H9 (cell line): Measurements from ENCODE around the gene TIPARP. TPM values are rescaled to one million over a fixed set of nuclear protein-coding genes. Genes with fewer than 3 reads are reported as not detected.

Experiments used
- DNase-seq: peaks from one replicate; pipeline ENCODE4 v3.0.0-alpha.2; 2017
- H2AFZ ChIP-seq: one replicate; pipeline ENCODE4 v1.6.1; 2013; ENCODE audit warnings: mild to moderate bottlenecking, low read length, control low read depth, moderate library complexity
- H2AK5ac ChIP-seq: 2 replicates; pipeline ENCODE4 v1.6.1; 2013; ENCODE audit warnings: low read length, control low read depth, mixed read lengths; ENCODE audit not compliant: insufficient read length
- H2BK120ac ChIP-seq: one replicate; pipeline ENCODE4 v1.6.1; 2013; ENCODE audit warnings: low read depth, mild to moderate bottlenecking, low read length, control low read depth, inconsistent platforms; ENCODE audit not compliant: poor library complexity, severe bottlenecking
- H2BK12ac ChIP-seq: 2 replicates; pipeline ENCODE4 v1.6.1; 2013; ENCODE audit warnings: low read length, control low read depth, mixed read lengths, low read depth; ENCODE audit not compliant: insufficient read length
- H2BK15ac ChIP-seq: 2 replicates; pipeline ENCODE4 v1.6.1; 2013; ENCODE audit warnings: low read depth, low read length, control low read depth
- H2BK20ac ChIP-seq: one replicate; pipeline ENCODE4 v1.6.1; 2013; ENCODE audit warnings: low read depth, mild to moderate bottlenecking, low read length, control low read depth, inconsistent platforms; ENCODE audit not compliant: poor library complexity, severe bottlenecking
- H2BK5ac ChIP-seq: 2 replicates; pipeline ENCODE4 v1.6.1; 2013; ENCODE audit warnings: low read length, control low read depth, mixed read lengths; ENCODE audit not compliant: insufficient read length
- H3K14ac ChIP-seq: 2 replicates; pipeline ENCODE4 v1.6.1; 2013; ENCODE audit warnings: low read length, control low read depth; ENCODE audit not compliant: insufficient read depth
- H3K18ac ChIP-seq: 2 replicates; pipeline ENCODE4 v1.6.1; 2013; ENCODE audit warnings: low read depth, mild to moderate bottlenecking, mixed read lengths, low read length, control low read depth; ENCODE audit not compliant: insufficient read length
- H3K23ac ChIP-seq: 2 replicates; pipeline ENCODE4 v1.6.1; 2013; ENCODE audit warnings: low read length, control low read depth, mixed read lengths, low read depth; ENCODE audit not compliant: insufficient read length
- H3K23me2 ChIP-seq: 2 replicates; pipeline ENCODE4 v1.6.1; 2013; ENCODE audit warnings: low read depth, mild to moderate bottlenecking, mixed read lengths, low read length, control low read depth; ENCODE audit not compliant: insufficient read length, poor library complexity, severe bottlenecking
- H3K27ac ChIP-seq: 2 replicates; pipeline ENCODE4 v1.5.1; 2013; ENCODE audit warnings: low read length, control low read depth, mixed read lengths, low read depth; ENCODE audit not compliant: insufficient read length
- H3K27me3 ChIP-seq: 2 replicates; pipeline ENCODE4 v1.6.1; 2013; ENCODE audit warnings: low read length, control low read depth, inconsistent platforms; ENCODE audit not compliant: insufficient read depth
- H3K4ac ChIP-seq: 2 replicates; pipeline ENCODE4 v1.6.1; 2013; ENCODE audit warnings: low read depth, mild to moderate bottlenecking, control low read depth, inconsistent platforms, low read length, moderate library complexity
- H3K4me1 ChIP-seq: 2 replicates; pipeline ENCODE4 v1.6.1; 2013; ENCODE audit warnings: low read length, control low read depth, inconsistent platforms; ENCODE audit not compliant: insufficient read depth
- H3K4me2 ChIP-seq: 2 replicates; pipeline ENCODE4 v1.6.1; 2013; ENCODE audit warnings: low read length, control low read depth, mixed read lengths; ENCODE audit not compliant: insufficient read length, insufficient read depth
- H3K56ac ChIP-seq: 2 replicates; pipeline ENCODE4 v1.6.1; 2013; ENCODE audit warnings: low read depth, mild to moderate bottlenecking, mixed read lengths, low read length, control low read depth; ENCODE audit not compliant: insufficient read length
- H3K79me1 ChIP-seq: 2 replicates; pipeline ENCODE4 v1.6.1; 2013; ENCODE audit warnings: low read depth, mild to moderate bottlenecking, moderate library complexity, low read length, control low read depth, inconsistent platforms; ENCODE audit not compliant: insufficient read depth, poor library complexity, severe bottlenecking
- H3K79me2 ChIP-seq: 2 replicates; pipeline ENCODE4 v1.6.1; 2013; ENCODE audit warnings: low read length, control low read depth, inconsistent platforms; ENCODE audit not compliant: insufficient read depth
- H3K9ac ChIP-seq: 2 replicates; pipeline ENCODE4 v1.6.1; 2013; ENCODE audit warnings: low read length, control low read depth, mixed read lengths; ENCODE audit not compliant: insufficient read length; ENCODE audit errors: extremely low read depth
- H3K9me3 ChIP-seq: one replicate; pipeline ENCODE4 v1.6.1; 2013; ENCODE audit warnings: low read depth, low read length, inconsistent platforms; ENCODE audit not compliant: control insufficient read depth
- H3T11ph ChIP-seq: one replicate; pipeline ENCODE4 v1.6.1; 2013; ENCODE audit warnings: mild to moderate bottlenecking, low read length, control low read depth, inconsistent platforms
- H4K20me1 ChIP-seq: one replicate; pipeline ENCODE4 v1.6.1; 2013; ENCODE audit not compliant: control insufficient read depth, insufficient read length, insufficient read depth
- H4K5ac ChIP-seq: 2 replicates; pipeline ENCODE4 v1.6.1; 2013; ENCODE audit warnings: low read depth, mild to moderate bottlenecking, mixed read lengths, low read length, control low read depth; ENCODE audit not compliant: insufficient read length
- H4K8ac ChIP-seq: replicated peaks from 2 replicates; pipeline ENCODE4 v1.6.1; 2013; ENCODE audit warnings: low read length, control low read depth, mixed read lengths, low read depth; ENCODE audit not compliant: insufficient read length
- H4K91ac ChIP-seq: 2 replicates; pipeline ENCODE4 v1.6.1; 2013; ENCODE audit warnings: low read depth, mild to moderate bottlenecking, moderate library complexity, mixed read lengths, low read length, control low read depth; ENCODE audit not compliant: insufficient read length
- H3K27ac Mint-ChIP-seq, 3 experiments: 2 replicates in 2 of 3; 3 replicates in 1 of 3; pipeline ENCODE4 v1.8.0; 2020 to 2021; ENCODE audit warnings: mixed read lengths in 3 of 3, mild to moderate bottlenecking in 1 of 3, moderate library complexity in 1 of 3
- H3K27me3 Mint-ChIP-seq: 2 replicates; pipeline ENCODE4 v1.8.0; 2021; ENCODE audit warnings: low read depth, mild to moderate bottlenecking, moderate library complexity, mixed read lengths
- H3K36me3 Mint-ChIP-seq, 3 experiments: 2 replicates in 2 of 3; 3 replicates in 1 of 3; pipeline ENCODE4 v1.8.0; 2020 to 2021; ENCODE audit warnings: low read depth in 3 of 3, mixed read lengths in 3 of 3; ENCODE audit not compliant: insufficient read depth in 1 of 3
- H3K4me1 Mint-ChIP-seq, 2 experiments: 2 replicates each; pipeline ENCODE4 v1.8.0; 2020; ENCODE audit warnings: mixed read lengths in 2 of 2
- H3K4me3 Mint-ChIP-seq, 2 experiments: 2 replicates in 1 of 2; 3 replicates in 1 of 2; pipeline ENCODE4 v1.8.0; 2020 to 2021; ENCODE audit warnings: mild to moderate bottlenecking in 2 of 2, mixed read lengths in 2 of 2, moderate library complexity in 1 of 2
- H3K9me3 Mint-ChIP-seq, 2 experiments: 2 replicates in 1 of 2; 3 replicates in 1 of 2; pipeline ENCODE4 v1.8.0; 2020; ENCODE audit warnings: mild to moderate bottlenecking in 2 of 2, mixed read lengths in 2 of 2, moderate library complexity in 1 of 2
- WGBS: extraction: QIAGEN DNeasy Blood & Tissue Kit; methylation state at CpG from one replicate; pipeline ENCODE4 v1.1.7; 2013; ENCODE audit warnings: missing lambda C conversion rate, low lambda C conversion rate, mixed read lengths; ENCODE audit not compliant: insufficient read length; ENCODE audit errors: extremely low coverage; 5-methylcytosine and 5-hydroxymethylcytosine counted together
- total RNA-seq: library from RNA; stranded (reverse); gene quantifications from 2 replicates; pipeline ENCODE4 v1.2.1, GENCODE V29; 2021
- TF ChIP-seq, protein P1 (sequence below): fragments of 200-600 bp; sonication (generic); conservative IDR thresholded peaks from 3 replicates; pipeline ENCODE4 v1.8.0; 2021; ENCODE audit warnings: antibody characterized with exemption, mild to moderate bottlenecking

TIPARP gene
- total RNA-seq, 1 experiment from 2014 or later, result 5.9 TPM

DNA sequence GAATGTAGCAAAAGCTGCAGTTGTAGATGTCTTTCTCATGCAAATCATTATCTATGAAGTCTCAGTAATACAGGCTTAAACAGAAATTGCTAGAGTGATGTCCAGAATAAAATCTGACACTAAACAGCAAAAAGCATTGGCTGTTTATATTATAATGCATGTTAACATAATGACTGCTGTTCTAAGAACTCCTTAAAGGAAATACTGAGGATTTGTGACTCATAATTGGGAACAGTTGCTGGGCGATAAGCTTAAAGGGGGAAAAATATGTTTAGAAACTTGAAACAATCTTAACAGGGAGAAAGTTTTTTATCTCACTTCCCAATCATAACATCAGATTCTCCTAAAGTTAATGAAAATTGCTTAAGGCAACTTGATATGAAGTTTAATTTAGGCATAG is 17.5 kb downstream of the TIPARP start:
- Histone ChIP-seq H3K18ac (no peak overlapping the region), H2AFZ (no peak overlapping the region), H3K14ac (no peak overlapping the region), H3K27me3 (no peaks in the 10 kb centered on the region), H2BK120ac (no peak overlapping the region), H2BK5ac (no peak overlapping the region), H3K79me1 (no peaks in the 10 kb centered on the region), H3K4me1 (no peaks in the 10 kb centered on the region), H3K4ac (no peak overlapping the region), H4K20me1 (no peaks in the 10 kb centered on the region), H3T11ph (no peak overlapping the region), H3K79me2 (no peaks in the 10 kb centered on the region), H2BK20ac (no peak overlapping the region), H4K8ac (no peak overlapping the region), H3K9ac (no peak overlapping the region), H3K27ac (no peak overlapping the region), H3K56ac (no peak overlapping the region), H3K23ac (no peak overlapping the region), H2AK5ac (no peak overlapping the region), H3K4me2 (no peak overlapping the region), H3K9me3 (no peaks in the 10 kb centered on the region), H4K5ac (no peak overlapping the region), H2BK15ac (no peak overlapping the region), H2BK12ac (no peak overlapping the region), H4K91ac (no peak overlapping the region), H3K23me2 (no peaks in the 10 kb centered on the region)
- Mint-ChIP-seq H3K36me3 (peaks cover 2 to 38% (median 22%) of the 10 kb centered on the region in 3 experiments; a peak in 5 of 7 replicates), H3K27me3 (no peaks in the 10 kb centered on the region), H3K4me3 (no peak overlapping the region), H3K27ac (0 out of 7 replicates have a peak overlapping the region, but pooled peaks of 1 of the 3 experiments have one; percentile 57), H3K4me1 (peaks cover 0 to 15% of the 10 kb centered on the region in 2 experiments; a peak in 2 of 4 replicates), H3K9me3 (no peaks in the 10 kb centered on the region)
- TF ChIP-seq, protein P1, sequence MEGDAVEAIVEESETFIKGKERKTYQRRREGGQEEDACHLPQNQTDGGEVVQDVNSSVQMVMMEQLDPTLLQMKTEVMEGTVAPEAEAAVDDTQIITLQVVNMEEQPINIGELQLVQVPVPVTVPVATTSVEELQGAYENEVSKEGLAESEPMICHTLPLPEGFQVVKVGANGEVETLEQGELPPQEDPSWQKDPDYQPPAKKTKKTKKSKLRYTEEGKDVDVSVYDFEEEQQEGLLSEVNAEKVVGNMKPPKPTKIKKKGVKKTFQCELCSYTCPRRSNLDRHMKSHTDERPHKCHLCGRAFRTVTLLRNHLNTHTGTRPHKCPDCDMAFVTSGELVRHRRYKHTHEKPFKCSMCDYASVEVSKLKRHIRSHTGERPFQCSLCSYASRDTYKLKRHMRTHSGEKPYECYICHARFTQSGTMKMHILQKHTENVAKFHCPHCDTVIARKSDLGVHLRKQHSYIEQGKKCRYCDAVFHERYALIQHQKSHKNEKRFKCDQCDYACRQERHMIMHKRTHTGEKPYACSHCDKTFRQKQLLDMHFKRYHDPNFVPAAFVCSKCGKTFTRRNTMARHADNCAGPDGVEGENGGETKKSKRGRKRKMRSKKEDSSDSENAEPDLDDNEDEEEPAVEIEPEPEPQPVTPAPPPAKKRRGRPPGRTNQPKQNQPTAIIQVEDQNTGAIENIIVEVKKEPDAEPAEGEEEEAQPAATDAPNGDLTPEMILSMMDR, result no peak
- no CpG with 5 or more reads among the region's 1 CpG for WGBS
- no peak for DNase-seq
